IPS DF 19.7 (cell line): ENCODE data around the gene FER.
"Not testable (repeated sequence)": the region's sequence is repeated elsewhere in the genome, so short reads cannot be mapped to it uniquely, and the experiment has no call there.

ENCODE experiments used
- DNase-seq: peaks from one replicate; pipeline ENCODE4 v3.0.0-alpha.2; 2013; ENCODE audit warnings: low read depth, low spot score

FER gene

DNA sequence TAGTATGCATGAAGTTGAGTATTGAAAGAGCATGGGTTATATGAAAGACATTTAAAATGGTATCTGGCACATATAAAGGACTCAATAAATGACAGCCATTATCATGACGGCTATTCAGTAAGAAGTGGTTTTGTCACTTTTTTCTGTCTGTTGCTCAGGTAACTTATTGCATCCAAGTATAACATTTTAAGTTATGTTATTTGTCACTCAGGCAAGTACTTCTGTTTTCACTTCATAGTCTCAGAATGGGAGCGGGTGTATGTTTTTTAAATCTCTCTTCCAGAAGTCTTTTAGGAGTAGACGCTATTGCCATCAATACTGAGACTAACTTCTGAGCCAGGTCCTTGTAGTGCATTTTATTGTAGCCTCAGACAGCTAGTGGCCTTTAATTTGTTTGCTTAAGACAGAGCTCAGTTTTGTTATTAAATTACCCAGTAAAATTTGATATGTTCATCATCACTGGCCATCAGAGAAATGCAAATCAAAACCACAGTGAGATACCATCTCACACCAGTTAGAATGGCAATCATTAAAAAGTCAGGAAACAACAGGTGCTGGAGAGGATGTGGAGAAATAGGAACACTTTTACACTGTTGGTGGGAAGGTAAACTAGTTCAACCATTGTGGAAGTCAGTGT is 423.9 kb downstream of the FER start:
- not testable (repeated sequence) for DNase-seq

DNA sequence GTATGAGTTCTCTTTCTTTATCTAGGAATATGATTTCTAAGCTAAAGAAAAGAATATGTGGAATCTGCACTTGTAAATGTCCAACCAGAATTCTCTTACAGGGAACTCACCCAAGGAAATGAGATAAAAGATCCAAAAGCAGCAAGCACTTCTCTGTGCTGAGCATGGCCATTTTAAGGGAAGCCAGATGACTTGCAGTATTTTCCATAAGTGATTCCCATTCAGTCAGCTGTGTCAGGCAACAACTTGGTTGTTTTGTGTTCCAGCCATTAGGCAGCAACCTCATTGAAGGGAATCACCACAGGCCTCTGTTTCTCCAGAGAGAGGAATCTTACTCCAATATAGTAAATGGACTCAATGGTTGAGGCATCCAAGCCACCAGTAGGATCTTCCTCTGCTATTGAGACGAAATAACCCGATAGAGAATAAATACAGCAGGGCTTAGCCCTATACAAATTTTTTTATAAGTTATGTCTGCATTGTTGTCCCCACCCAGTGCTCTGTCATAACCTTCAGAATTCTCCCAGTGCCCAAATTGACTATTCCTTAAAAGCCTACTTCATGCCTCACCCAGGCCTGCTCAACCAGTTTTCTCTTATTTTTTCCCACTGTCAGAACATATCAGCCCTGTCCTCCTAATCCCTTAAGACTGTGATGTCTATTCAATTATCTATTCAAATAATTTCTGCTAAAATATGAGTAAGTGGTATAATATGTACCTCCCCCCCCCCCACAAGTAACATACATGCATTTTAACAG is 425.5 kb downstream of the FER start:
- DNase-seq = no peak

DNA sequence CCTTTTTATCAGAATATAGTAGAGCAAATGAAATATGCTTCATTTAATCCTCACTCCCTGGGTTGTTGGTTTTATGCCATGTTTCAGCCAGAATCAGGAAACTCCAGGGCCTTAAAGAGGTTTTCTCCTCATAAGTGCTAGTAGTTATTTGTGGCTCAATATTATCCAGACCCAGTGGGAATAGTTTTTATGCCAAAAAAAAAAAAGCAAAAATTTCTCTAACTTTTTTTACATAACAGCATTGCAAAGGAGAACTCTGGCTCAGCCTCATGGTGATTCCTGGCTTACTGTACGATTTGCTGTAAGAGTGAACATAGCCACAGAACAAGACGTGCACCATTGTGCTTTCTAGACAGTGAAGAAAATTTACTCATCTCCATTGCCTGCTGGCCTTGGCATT is 429.5 kb downstream of the FER start:
- no peak for DNase-seq

DNA sequence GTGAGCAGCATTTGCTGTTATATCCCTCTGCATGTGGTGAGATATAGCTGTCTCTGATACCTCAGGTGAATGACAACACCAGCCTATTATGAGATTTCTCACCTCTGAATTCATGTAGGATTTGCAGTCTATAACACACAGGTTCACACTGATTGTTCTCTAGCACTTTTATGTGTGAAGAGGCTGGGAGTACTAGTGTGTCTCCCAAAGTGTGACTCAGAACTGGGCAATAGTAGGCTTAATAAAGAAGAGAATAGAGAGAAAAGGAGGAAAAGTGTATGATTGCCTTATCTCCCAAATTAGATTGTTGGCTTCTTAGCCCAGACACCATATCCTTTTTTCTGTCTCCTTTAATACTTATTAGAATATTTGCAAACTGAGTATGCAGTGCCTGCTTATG is 430.1 kb downstream of the FER start:
- DNase-seq = no peak

DNA sequence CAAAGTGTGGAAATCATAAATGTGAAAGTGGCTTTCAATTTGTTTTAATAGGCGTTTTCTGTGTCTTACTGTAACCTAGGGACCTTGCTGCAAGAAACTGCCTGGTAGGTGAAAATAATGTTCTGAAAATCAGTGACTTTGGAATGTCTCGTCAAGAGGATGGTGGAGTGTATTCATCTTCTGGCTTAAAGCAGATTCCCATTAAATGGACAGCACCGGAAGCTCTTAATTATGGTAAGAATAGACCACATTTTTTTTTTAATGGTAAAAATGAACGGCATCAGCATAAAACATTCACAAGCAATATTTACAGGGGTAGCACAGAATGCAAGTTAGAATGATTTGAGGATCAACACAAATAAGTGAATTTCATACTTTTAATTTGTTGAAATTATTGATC is 433.0 kb downstream of the FER start:
- no peak for DNase-seq

DNA sequence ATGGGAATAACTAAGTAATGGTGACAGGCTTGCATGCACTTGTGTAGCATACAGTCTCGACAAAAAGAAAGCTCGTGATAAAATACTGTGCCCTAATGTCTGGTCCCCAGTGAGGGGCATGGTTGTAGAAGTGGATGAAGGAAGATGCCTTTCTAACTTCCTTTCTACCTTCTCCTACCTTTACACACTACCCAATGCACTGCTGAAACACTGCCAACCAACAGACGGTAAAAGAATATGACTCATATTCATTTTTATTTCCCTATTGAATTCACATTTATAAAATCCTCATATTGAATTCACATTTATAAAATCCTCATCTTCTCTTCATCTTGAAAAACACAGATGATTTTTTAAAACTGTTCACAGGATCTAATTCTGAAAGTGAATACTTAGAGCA is 439.1 kb downstream of the FER start:
- DNase-seq = no peak

DNA sequence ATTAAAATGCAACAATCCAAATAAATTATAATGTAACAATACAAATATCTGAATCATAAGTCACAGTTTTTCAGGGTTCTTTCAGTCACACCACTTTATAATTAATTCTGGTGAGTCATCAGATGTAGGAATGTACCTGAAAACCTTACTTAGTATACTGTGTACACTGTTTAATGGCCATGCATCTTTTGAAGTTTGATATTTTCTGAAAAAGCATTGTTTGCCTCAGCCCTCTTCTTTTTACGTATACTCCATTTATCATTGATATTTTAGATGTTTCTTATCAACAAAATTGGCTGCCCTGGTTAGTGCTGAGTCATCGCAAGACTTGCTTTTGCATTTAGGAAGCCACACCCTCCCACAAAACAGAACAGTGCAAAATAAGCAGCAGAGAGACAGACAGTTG is 443.5 kb downstream of the FER start:
- DNase-seq = no peak

DNA sequence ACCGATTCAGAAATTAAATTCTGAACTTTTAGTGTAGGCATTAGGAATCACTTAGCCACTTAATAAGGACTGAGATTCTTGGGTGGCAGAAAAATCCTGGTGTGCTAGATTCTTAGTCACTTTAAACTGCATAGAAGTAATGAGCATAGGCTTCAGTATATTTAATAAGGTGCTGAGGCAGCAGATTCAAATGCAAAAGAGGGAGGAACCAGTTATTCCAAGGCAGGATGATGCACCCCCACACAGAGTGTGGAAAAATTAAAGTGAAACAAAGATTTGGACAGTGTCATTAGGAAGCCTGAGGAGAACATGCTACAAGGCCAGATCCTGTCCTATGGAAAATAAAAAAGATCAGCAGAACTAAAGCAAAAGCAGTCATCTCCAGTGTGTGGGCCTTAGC is 444.3 kb downstream of the FER start:
- no peak for DNase-seq

DNA sequence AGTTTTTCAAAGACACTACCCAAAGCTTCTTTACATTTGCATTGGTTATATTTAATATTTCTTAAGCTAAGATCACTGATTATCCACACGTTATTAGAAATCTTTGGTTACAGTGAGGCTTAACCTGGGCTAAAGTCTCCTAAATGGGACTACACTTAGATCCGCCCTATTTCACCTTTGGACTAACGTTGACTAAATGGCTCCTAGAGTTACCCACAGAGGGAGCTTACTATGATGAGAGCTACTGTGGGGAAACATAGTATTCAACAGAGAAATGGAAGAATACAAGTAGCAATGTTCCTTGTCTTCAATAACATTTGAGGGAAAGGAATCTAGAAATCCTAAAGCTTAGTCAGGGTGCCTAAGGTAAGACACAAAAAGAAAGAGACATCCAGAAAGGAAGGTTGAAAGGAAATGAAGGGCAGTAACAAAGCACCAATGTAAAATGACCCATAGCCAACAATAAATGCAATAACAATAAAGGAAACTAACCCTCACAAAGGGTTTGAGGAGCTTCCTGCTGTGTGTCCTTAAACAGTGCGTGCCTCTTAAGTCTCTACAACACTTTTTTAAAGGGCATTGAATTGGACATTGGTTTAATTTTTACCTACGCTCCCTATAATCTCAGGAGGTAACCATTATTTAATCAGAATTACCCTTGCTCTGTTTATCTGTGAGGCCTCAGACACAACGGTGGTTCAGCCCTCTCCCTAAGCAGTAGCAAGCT is 445.0 kb downstream of the FER start:
- no peak for DNase-seq

DNA sequence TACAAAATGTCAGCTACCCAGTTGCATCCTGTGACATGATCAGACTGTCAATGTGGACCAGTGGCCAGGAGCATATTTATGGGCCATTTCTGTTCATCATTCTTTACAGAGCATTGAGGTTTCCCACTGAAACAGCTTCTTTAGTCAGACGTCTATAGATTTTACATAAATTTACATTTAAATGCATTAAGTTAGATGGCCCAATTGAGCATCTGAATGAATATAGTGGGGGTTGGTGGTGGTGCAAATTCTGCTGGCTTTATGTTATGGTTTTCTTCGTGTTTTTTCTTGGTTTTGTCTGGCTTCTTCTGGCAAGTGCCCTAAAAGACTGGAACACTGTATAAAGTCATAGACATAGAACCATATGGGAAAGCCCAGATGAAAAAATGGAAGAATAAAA is 448.0 kb downstream of the FER start:
- DNase-seq = no peak

DNA sequence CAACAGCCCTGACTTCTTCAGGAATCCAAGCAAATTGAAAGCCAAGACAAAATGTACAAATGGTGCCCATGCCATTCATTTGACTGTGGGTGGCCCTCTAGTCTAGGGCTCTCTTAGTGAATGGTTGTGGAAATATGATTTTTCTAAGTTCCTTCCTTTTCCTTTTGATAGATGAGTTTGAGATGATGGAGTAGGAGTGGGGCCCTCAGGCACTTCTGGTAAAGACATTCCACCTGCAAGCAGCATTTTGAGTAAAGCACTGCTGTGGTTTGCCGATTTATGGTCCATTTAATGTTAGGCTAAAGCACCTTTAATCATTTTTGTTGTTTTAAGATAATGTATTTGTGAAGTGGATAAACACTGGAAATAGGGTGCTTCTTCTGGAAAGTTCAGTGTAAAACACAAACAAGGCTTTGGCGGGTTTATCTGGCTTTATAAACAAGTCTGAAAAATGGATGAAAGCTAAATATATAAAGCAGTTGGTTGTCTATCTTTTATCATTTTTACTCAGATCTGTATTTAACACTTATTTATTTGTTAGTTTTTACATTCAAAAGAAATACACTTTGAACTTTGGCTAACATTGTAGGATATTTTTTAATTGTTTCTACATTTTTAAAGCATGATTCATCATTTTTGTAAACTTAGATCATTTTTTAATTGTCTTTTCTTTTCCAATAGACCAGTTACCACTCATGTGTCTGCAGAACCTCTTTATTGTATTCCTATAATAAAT is 448.6 kb downstream of the FER start:
- DNase-seq = no peak

DNA sequence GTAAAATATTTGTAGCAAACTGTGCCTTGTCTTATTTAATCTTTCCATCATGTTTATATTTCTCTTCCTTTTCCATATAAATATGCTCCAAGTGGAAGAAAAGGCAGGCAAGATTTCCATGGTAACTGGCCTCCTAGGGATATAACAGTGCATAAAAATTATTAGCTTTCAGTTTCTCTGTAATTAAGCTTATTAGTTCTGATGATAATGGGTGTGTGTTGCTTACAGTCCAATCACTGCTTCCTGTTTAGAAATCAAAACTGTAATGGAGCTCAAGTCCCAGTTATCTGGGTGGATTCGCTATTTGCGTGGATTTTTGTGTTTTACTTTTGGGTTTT is 449.1 kb downstream of the FER start:
- DNase-seq = no peak

DNA sequence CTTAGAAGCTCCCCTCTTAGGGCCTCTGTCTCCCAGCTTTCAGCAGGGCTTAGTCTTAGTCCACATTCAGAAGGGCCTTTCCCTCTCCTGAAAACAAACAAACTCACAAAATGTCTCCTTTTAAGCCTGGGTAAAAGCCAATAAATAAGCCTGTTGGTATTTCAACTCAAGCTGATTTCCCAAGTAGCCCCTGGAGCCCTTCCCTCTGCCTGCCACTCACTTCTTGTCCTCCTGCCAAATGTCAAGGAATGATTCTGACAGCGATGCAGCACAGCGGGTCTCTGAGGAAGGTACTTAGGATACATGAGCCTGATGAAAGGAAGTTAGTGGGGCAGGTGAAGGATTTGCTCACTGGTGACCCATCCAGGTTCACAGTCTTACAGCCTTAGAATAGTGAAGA is 451.6 kb downstream of the FER start:
- no peak for DNase-seq

DNA sequence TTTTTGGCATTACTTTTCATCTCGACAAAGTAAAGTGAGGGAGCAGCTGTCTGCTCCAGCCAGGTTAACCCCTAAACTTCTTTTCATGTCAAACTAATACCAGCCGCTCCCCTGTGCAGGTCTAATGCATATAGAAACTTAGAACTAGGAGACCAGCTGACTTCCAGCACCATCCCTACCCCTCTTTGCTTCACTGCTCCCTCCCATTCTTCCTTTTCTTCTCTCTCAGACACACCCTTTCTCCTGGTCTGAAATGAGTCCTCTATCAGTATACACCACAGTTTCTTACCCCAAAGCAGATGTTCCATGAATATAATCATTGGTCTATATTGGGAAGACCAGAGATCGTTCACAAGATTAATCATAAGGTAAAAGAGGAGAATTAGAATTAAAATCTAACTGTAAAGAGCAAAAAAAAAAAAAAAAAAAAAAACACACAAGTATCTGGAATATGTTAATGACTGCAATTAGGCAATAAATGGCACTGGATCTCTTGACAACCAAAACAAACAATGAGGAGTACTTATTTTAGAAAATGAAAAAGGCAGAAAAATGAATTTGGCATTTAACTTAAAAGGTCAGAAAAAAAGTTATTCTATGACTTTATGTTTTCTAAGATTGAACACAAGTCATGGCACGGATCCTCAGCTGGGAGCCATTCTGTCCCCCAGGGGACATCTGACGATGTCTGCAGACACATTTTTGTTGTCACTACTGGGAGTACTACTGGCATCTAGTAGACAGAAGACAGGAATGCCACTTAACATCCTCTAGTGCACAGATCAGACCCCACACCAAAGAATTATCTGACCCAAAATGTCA is 452.3 kb downstream of the FER start:
- no peak for DNase-seq

DNA sequence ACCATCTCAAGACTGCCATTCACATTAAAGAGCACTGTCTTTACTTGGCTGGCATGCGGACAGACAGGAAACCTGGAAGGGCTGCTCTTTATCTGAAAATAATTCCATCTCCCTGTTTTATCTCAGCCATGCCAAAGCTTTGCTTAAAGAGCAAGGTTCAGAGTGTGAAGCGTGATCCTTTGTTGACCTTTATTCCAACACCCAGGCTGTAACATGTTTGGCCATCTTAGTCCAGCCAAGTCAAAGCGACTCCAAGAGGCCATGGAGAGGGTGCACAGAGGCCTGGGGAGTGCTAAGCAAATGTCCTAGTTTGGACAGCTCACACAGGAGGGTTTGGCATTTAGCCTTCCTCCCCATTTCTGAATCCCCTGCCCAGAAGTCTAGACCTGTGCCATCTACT is 467.3 kb downstream of the FER start:
- no peak for DNase-seq

DNA sequence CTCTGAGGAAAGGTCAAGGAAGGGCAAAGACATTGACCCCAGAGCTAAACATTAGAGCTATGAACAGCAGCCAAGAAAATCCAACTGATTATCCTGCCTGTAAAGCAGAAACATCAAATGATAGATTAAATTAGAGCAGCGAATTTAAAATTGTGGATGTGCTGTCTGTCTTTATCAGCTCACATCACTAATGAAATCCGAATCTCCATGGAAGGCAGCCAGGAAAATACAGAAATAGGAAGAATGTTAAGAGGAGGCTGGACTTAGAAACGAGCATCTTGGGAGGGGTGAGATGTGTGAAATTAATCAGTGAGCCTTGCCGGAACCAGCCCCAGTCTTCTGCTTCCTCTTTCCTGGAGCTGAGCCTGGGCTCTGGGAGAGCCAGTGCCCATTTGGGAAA is 471.1 kb downstream of the FER start:
- no peak for DNase-seq

DNA sequence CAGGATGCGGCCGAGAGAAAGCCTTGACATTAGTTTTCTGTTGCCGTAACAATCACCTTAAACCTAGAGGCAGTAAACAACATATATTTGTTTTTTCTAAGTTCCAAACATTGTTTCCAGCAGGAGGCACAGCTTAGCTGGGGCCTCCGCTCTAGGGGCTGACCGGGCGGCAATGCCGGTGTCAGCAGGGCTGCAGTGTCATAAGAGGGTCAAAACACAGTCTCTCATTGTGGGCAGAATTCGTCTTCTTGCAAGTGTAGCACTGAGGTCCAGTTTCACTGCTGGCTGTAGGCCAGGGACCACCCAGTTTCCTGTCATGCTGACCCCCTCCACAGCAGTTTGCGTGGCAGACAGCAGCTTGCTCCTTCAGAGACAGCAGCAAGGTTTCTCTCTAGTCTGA is 475.8 kb downstream of the FER start:
- no peak for DNase-seq

DNA sequence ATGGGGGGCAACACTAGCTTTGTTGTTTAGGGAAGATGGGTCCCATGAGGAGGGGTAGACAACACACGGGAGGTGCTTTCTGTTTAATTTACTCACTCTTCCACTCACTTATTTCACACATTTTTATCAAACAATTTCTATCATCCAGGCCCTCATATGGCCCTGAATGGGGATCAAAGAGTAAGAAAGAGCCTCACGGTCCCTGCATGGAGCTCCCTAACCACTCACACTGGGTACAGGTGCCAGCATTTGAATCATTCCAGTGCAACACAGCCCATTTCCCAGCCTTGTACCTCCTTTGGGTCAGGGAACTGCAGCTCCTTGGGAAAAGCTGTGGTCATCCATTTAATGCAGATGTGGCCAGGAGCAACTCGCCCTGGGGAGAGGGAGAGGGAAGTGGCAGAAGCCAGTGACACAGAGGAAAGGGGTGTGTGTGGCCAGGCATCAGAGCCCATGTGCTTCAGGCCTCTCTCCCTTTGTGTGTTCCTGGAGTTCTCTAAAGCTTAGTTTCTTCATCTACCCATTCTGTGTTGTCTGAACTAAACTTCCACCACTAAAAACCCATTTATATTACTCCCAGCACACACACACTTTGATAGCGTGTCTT is 476.7 kb downstream of the FER start:
- DNase-seq = no peak

DNA sequence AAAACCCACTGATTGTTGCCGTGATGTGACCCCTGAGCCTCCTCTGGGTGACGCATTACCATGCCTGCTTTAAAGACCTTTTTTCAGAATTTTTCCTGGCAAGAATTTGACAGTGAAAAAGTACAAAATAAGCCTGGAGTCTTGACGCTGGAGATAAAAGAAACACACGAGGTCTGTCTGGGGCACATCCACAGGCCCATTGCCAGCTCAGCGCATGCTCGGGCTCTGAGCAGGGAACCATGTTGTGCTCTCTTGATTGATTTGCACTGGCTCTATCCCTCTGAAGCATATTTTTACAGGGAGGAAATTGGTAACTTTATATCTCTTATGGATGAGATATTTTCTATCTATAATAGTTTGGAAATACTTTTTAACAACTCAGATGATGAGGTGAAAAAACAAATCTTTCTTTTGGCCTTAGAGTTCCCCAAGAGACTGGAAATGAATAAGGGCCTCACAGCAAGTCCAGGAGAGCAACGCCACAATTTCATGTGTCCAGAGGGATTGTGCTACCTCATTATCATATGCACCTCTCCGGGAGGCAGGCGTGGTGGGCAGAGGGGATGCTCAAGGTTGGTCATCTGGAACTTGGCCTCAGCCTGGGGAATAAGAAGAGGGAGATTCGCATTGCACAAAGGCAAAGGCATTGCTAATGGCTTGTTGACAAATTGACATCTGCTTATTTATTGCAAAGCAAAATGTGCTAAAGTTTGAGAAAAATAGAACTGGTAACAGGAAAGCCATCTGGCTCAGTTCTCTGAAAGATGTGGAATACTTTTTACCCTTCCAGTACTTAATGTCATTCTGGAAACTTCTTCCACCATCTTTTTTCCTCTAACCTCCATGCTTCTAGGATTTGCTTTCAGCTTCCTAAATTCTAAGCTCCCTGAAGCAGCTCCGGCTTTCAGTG is 478.3 kb downstream of the FER start:
- no peak for DNase-seq

DNA sequence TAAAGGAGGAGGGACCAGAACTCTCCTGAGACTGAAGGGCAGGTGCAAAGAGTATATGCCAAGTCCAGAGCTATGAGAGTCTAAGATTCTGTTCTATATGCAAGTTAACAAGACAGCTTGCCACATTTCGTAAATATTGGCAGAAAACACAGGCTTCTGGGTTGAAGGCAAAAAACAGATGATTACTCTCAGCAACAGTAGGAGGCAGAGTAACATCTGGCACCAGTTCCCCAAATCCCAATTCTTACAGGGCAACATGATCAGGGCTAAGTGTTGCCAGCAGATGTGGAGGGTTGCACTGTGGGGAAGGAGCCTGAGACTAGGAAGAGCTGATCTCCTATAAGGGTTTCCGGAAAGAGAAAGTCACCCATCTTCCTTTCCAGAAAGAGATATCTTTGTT is 482.7 kb downstream of the FER start:
- no peak for DNase-seq
